ENCODE results near the gene DICER1.
"Not testable (repeated sequence)": the region's sequence is repeated elsewhere in the genome, so short reads cannot be mapped to it uniquely, and the experiment has no call there.

DICER1 gene

GRCh38 chr14:95185033-95185766 is 27.9 kb upstream of the DICER1 start:
- DNase-seq, result no peak

GRCh38 chr14:95184413-95184790 is 27.1 kb upstream of the DICER1 start:
- DNase-seq, result no peak

- DNase-seq, result no peak
Observed at GRCh38 chr14:95183532-95184412, 26.4 kb upstream of the DICER1 start.

GRCh38 chr14:95183082-95183481 is 25.8 kb upstream of the DICER1 start:
- DNase-seq, result no peak

- no peak for DNase-seq
Observed at GRCh38 chr14:95182379-95182778, 25.1 kb upstream of the DICER1 start.

GRCh38 chr14:95180966-95181741 is 23.8 kb upstream of the DICER1 start:
- DNase-seq, result no peak

GRCh38 chr14:95175670-95176069 is 18.3 kb upstream of the DICER1 start:
- DNase-seq, result not testable (repeated sequence)

- no peak for DNase-seq
Observed at GRCh38 chr14:95174184-95174792, 17.0 kb upstream of the DICER1 start.

- DNase-seq, result no peak
Observed at GRCh38 chr14:95173518-95173917, 16.2 kb upstream of the DICER1 start.

GRCh38 chr14:95167177-95167576 is 9.8 kb upstream of the DICER1 start:
- DNase-seq, result no peak

- no peak for DNase-seq
Observed at GRCh38 chr14:95165517-95165916, 8.2 kb upstream of the DICER1 start.

GRCh38 chr14:95164506-95164905 is 7.2 kb upstream of the DICER1 start:
- no peak for DNase-seq

- no peak for DNase-seq
Observed at GRCh38 chr14:95163666-95164065, 6.3 kb upstream of the DICER1 start.

- DNase-seq, result no peak
Observed at GRCh38 chr14:95163132-95163531, 5.8 kb upstream of the DICER1 start.

GRCh38 chr14:95162641-95163040 is 5.3 kb upstream of the DICER1 start:
- no peak for DNase-seq

GRCh38 chr14:95157048-95157326 is 342 bp downstream of the DICER1 start:
- DNase-seq, result no peak

GRCh38 chr14:95156161-95157047 is 925 bp downstream of the DICER1 start:
- DNase-seq, result no peak

GRCh38 chr14:95155045-95155444 is 2.3 kb downstream of the DICER1 start:
- no peak for DNase-seq

- no peak for DNase-seq
Observed at GRCh38 chr14:95153866-95154265, 3.5 kb downstream of the DICER1 start.

GRCh38 chr14:95151561-95151960 is 5.8 kb downstream of the DICER1 start:
- DNase-seq, result no peak

- DNase-seq, result no peak
Observed at GRCh38 chr14:95150910-95151309, 6.4 kb downstream of the DICER1 start.

GRCh38 chr14:95149441-95149840 is 7.9 kb downstream of the DICER1 start:
- no peak for DNase-seq
